ENCODE results near the gene JAKMIP2.
"Not testable (repeated sequence)": the region's sequence is repeated elsewhere in the genome, so short reads cannot be mapped to it uniquely, and the experiment has no call there.

The JAKMIP2 gene

GRCh38 chr5:147586221-147586620 is 196.3 kb downstream of the JAKMIP2 start:
- no peak for DNase-seq

GRCh38 chr5:147582272-147582671 is 200.3 kb downstream of the JAKMIP2 start:
- not testable (repeated sequence) for DNase-seq

GRCh38 chr5:147580418-147580817 is 202.1 kb downstream of the JAKMIP2 start:
- DNase-seq: not testable (repeated sequence)

GRCh38 chr5:147578228-147579024 is 204.1 kb downstream of the JAKMIP2 start:
- DNase-seq: no peak

- peak in 1 of 2 donors; percentile 12 for DNase-seq
These were observed 205.6 kb downstream of the JAKMIP2 start for GRCh38 chr5:147576646-147577535.

- no peak for DNase-seq
These were observed 206.9 kb downstream of the JAKMIP2 start for GRCh38 chr5:147575598-147575997.

GRCh38 chr5:147573211-147573610 is 209.3 kb downstream of the JAKMIP2 start:
- no peak for DNase-seq

- DNase-seq: no peak
These were observed 213.7 kb downstream of the JAKMIP2 start for GRCh38 chr5:147568710-147569406.

GRCh38 chr5:147567917-147568598 is 214.5 kb downstream of the JAKMIP2 start:
- no peak for DNase-seq

GRCh38 chr5:147565524-147565923 is 217.0 kb downstream of the JAKMIP2 start:
- DNase-seq: no peak

GRCh38 chr5:147564124-147564486 is 218.4 kb downstream of the JAKMIP2 start:
- DNase-seq: no peak

- no peak for DNase-seq
These were observed 218.9 kb downstream of the JAKMIP2 start for GRCh38 chr5:147563466-147564123.

- DNase-seq: no peak
These were observed 221.1 kb downstream of the JAKMIP2 start for GRCh38 chr5:147561435-147561834.

GRCh38 chr5:147560718-147561331 is 221.7 kb downstream of the JAKMIP2 start:
- no peak for DNase-seq

GRCh38 chr5:147559749-147560148 is 222.8 kb downstream of the JAKMIP2 start:
- no peak for DNase-seq

- DNase-seq: no peak
These were observed 223.7 kb downstream of the JAKMIP2 start for GRCh38 chr5:147558826-147559225.

GRCh38 chr5:147557876-147558745 is 224.4 kb downstream of the JAKMIP2 start:
- no peak for DNase-seq

- no peak for DNase-seq
These were observed 227.4 kb downstream of the JAKMIP2 start for GRCh38 chr5:147555176-147555575.

- no peak for DNase-seq
These were observed 228.2 kb downstream of the JAKMIP2 start for GRCh38 chr5:147554261-147554817.

- DNase-seq: not testable (repeated sequence)
These were observed 228.7 kb downstream of the JAKMIP2 start for GRCh38 chr5:147553817-147554216.
